ENCODE data around the gene ACYP2. TPM values are rescaled to one million over a fixed set of nuclear protein-coding genes. Genes with fewer than 3 reads are reported as not detected.
"Not testable (repeated sequence)": the region's sequence is repeated elsewhere in the genome, so short reads cannot be mapped to it uniquely, and the experiment has no call there.

The ACYP2 gene
- total RNA-seq, 1 donor, result 19.4 TPM

DNA sequence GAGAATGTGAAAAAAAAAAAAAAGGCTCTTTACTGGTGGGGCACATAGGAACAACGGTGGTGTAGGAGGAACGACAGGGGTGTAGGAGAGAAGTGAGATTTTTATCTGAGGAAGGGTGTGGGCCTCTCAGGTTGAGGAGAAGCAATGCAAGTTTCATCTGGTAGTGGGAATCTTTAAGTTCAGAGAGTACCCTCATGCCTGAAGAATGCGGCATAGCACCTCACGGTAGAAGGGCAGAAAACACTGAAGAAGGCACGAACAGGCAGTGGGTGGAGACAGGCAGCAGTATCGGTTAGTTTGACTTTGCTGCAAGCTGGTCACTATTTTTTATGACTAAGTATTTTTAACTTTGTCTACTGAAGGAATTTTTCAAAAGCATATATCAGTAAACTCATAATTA, 192.8 kb downstream of the ACYP2 start:
- no peak for DNase-seq (ENCODE audit: low read depth in 2 of 3, low spot score in 2 of 3)

DNA sequence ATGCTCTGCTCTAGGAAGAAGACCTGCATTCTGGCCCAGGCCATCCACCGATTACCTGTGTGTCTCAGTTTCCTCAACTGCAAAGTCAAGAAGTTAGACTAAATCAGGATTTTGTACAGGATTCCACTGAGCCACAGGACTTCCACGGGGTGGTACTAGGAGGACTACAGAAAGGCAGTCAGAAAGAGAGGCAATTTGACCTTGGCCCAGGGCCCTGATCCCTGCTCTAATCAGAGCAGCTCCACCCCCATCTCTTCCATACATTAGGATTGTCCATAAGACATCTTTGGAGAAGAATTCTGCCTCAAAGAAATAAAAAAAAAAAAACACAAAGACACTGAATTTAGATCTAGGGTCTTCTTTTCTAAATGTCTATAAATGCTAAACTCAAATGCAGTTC, 193.4 kb downstream of the ACYP2 start:
- DNase-seq (ENCODE audit: low read depth in 2 of 3, low spot score in 2 of 3), result no peak

DNA sequence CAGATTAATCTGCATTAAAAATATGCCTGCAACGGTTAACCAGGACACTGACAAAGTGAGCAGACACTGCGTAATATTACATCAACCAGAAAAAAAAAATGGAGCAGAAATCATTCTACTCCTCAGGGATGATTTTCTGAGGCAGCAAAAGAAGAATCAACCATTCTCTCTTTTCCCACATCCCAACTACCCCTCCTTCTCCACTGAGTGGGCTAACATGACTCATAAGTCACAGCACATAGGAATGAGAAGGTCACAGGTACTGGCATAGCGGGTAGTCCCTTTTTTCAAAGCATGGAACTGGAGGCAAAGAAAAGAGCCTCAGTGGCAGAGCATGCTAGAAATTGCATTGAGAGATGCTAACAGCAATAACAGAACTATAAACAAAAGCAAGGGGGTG, 194.9 kb downstream of the ACYP2 start:
- DNase-seq (ENCODE audit: low read depth in 2 of 3, low spot score in 2 of 3), result no peak

DNA sequence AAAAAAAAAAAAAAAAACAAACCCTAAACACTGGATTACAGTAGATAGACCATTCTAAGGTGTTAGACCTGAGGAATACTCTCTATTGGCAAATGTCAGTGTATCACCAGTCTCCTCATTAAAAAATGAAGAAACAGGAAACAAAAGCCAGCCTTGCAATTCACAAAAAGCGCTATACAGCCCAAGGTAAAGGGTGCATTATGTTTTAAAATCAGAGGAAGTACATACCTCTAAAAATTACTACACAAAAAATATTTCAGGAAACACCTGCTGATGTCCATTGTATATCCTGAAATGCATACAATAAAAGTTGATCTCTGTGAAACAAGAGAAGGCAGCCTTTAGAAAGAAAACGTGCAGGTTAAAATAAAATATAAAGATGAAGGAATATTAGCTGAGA, 195.5 kb downstream of the ACYP2 start:
- peak in 1 of 3 donors; percentile 33 for DNase-seq (ENCODE audit: low read depth in 2 of 3, low spot score in 2 of 3)

DNA sequence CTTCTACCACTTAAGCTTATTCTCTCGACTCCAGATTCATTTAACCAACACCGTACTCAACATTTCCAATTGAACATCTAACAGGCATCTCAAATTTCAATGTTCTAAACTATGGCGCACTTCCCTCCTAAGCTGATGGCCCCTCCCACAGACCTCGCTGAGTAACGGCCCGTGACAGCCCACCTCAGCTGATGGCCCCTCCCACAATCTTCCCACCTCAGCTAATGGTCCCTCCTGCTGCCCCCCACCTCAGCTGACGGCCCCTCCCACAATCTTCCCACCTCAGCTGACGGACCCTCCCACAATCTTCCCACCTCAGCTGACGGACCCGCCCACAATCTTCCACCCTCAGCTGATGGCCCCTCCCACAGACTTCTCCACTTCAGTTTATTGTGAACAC, 197.7 kb downstream of the ACYP2 start:
- no peak for DNase-seq (ENCODE audit: low read depth in 2 of 3, low spot score in 2 of 3)

DNA sequence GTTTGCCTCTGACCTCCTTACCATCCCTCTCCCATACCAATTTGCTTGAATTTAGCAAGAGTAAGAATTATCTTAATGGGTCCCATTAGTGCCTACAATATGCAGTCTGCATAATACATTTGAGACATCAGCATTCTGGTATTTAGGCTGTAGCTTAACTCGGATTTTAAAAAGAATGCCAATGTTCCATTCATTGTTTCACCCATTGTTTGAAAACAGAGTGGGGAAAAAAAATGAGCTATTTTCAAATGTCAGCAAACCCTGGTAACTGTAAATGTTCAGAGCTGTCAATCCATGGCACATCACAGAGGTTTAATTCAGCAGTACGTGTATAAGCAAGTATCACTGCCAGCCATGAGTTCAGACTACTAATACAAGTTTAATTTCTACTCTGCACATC, 202.6 kb downstream of the ACYP2 start:
- DNase-seq (ENCODE audit: low read depth in 2 of 3, low spot score in 2 of 3), result no peak

DNA sequence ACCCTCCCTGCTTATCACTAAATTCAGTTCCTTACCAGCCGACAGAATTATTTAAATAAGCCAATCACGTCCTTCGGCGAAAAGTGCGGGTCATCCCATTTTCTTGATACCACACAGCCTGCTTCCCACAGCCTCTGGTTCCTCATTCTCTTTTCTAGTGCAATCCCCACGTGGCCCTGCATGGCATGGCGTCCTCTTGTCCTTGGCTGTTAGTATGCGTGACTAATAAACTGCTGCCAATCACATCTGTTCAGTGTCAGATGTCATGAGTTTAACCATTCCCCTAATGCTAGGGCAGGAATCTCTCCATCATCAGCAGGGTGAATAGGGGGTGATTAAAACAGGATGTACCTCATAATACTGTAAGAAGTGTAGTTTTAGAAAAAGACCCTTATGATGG, 203.4 kb downstream of the ACYP2 start:
- no peak for DNase-seq (ENCODE audit: low read depth in 2 of 3, low spot score in 2 of 3)

DNA sequence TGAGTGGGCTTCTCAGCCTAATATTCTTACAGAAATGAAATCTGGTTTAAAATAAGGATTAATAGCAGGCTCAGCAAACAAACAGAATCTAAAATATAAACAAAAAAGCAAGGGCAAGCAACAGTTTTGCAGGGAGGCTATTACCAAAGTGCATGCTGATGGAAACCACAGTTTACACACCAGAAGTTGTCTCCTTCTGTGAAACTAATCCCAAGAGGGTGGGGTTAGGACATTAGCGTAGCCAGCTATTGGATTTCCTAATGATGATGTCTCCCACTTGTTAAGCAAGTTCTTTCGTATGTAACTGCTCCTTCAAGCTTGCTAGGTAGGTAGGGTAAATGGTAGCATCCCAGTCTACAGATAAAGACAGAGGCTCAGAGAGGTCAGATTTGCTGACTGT, 205.6 kb downstream of the ACYP2 start:
- DNase-seq (ENCODE audit: low read depth in 2 of 3, low spot score in 2 of 3), result no peak

DNA sequence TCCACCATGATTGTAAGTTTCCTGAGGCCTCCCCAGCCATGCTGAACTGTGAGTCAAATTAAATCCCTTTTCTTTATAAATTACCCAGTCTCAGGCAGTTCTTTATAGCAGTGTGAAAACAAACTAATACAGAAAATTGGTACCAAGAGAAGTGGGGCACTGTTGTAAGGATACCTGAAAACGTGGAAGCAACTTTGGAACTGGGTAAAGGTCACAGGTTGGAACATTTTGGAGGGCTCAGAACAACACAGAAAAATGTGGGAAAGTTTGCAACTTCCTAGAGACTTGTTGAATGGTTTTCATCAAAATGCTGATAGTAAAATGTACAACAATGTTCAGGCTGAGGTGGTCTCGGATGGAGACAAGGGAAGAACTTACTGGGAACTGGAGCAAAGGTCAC, 209.1 kb downstream of the ACYP2 start:
- DNase-seq (ENCODE audit: low read depth in 2 of 3, low spot score in 2 of 3), result not testable (repeated sequence)

DNA sequence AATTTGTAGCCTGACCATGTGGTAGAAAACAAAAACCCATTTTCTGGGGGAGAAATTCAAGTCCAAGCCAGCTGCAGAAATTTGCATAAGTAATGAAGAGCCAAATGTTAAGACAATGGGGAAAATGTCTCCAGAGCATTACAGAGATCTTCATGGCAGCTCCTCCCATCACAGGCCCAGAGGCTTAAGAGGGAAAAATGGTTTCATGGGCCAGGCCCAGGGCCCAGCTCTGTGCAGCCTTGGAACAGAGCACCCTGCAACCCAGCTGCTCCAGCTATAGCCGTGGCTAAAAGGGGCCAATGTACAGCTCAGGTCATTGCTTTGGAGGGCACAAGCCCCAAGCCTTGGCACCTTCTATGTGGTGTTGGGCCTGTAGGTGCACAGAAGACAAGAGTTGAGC, 209.7 kb downstream of the ACYP2 start:
- no peak for DNase-seq (ENCODE audit: low read depth in 2 of 3, low spot score in 2 of 3)

DNA sequence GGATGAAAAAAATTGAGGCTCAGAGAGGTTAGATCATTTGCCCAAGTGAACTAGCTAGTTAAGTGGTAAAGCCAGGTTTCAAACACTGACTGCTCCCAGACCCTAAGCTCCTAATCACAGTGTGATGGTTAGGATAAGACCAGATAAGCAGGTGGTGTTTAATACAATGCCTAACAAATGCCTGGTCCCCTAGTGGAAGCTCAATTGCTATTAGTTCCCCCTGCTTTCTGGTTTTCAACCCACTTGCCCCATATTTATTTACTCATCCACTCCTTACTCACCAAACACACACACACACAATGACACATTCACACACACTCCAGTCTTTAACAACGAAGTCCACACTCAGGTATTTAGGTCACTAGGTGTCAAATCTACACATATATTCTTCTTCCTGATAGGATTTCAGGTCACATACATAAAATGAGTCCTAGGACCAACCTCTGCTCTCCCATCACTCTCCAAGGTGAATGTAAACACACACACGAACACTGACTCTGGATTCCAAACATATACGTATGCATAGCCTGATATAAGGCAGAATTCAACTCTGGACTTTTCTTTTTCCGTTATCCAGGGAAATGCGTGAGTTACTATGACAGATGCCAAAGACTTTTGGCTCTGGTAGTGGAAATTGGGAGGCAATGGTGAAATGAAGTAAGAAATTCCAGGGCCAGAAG, 214.2 kb downstream of the ACYP2 start:
- peak in 1 of 3 donors; percentile 6 for DNase-seq (ENCODE audit: low read depth in 2 of 3, low spot score in 2 of 3)

DNA sequence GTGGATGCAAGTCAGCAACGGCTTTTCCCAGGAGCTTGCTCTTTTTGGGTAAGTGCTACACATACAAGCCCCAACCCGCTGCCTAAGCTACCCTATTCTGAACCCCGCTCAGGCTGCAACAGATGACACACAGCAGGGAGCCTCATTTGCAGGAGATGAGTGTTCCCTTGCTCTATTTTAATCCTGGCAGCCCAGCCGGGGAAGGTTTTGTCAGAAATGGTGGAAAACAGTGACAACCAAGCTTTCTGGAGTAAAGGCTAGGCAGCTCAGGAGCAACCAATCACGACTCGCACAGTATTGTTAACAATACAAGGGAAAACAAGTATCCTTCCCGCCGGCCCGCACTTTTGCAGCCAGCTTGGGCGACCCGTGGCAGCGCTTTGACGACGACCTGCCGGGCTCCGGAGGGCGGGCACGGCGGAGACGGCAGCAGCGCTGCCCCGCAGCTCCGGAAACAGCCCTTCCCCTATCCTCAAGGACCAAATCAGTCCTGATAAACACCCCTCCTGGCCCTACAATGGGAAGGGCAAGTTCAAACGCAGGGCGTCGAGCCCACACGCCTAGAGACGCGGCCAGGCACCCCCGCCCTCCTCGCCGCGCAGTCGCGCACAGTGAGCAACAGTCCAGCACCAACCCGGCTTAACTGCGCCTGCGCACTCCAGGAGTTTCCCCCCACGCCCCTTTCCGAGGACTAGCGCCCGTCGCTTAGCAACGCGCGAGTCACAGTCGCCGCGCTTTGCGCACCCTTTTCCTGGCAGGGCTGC, 214.9 kb downstream of the ACYP2 start:
- DNase-seq (ENCODE audit: low read depth in 2 of 3, low spot score in 2 of 3), result peak; percentile 63 to 96 (median 92)

DNA sequence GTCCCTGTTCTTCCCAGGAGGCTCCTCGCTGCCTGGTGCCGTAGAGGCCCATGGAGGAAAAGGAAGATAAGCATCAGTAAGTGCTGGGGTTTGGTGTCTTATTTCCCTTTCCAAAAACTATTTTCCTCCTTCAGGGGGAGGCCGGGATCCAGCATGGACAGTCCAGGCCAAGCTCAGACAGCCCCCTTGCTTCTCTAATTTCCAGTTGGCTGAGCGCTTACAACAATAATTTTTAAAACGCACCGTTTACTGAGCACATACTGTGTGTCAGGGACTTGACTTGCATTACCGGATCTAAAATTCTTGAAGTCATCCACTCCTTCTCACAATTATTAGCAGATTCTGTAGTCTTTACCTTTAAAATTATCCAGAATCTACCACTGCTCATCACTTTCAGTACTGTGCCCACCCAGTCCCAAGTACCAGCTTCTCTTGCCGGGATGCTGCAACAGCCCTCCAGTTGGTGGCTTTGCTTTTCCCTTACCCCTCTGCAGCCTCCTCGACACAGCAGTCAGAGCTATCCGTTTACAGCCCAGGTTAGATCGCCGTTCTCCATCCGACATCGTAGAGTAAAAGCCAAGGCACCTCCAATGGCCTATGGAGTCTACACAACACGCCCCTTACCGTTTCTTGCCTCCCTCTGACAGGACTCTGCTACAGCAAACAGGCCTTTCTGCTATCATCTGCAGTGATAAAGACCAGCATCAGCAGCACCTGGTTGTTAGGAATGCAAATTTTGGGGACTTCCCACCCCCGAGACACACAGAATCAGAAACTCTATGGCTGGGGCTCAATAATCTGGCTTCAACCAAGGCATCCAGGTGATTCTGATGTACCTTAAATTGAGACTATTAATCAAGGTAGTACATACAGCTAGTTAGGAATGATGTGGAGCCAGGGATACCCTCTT, 215.8 kb downstream of the ACYP2 start:
- DNase-seq (ENCODE audit: low read depth in 2 of 3, low spot score in 2 of 3), result no peak

DNA sequence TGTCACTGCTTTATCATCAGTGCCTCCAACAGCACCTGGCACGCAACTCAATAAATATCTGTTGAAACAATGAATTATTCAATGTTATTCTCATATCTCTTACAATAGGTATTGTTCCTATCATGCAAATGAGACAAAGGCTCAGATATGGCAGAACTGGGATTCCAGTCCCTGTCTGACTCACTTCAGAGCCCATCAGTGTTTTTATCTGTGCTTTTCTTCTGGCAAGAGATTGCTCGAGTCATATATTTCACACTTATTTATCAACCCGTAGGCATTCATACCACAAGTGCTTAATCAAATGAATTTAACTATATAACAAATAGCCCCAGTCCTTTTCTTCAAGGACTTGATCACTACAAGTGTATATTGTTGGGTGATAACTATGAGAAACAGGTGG, 217.0 kb downstream of the ACYP2 start:
- no peak for DNase-seq (ENCODE audit: low read depth in 2 of 3, low spot score in 2 of 3)

DNA sequence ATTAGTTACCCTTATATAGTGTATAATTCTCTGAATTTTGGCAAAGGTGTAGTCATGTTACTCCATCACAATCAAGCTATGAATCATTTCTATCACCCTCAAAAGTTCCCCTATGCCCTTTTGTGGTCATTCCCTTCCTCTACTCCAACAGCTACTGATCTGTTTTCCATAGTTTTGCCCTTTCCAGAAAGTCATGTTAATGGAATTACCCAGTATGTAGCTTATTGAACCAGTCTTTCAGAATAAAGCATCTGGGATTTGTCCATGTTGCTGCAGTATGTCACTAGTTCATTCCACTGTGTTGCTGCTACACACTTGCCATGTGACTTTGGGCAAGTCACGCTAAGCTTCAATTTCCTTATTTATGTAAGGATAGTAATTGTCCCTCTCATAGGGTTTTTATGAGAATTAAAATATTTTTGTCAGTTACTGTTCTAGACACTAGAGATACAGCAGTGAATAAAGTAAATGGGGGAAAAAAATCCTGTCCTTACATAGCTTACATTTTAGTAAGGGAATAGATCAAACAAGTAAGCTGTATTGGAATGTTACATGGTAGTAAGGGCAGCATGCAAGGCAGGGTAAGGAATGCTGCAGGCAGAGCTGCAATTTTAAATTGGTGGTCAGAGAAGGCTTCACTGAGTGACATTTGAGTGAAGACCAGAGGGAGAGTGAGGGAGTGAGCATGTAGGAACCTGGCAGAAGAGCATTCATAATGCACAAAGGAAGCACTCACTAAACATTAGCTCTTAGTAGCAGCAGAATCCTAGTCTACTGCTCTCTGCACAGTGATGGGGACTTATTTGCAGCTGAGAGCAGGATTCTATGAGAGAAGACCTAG, 220.9 kb downstream of the ACYP2 start:
- DNase-seq (ENCODE audit: low read depth in 2 of 3, low spot score in 2 of 3), result no peak

DNA sequence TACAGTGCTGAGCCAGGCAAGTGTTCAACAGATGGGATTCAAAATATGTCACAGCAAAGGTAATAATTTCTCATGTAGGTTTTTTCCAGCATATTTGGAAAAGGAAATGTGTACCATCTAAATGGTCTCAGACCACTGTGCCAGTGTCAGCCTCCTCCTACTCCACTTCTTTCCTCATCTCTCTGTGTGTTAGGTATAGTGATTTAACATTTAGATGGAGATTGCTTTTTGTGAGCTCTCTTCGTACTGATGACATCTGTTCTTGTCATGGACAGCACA, 221.5 kb downstream of the ACYP2 start:
- DNase-seq (ENCODE audit: low read depth in 2 of 3, low spot score in 2 of 3), result no peak

DNA sequence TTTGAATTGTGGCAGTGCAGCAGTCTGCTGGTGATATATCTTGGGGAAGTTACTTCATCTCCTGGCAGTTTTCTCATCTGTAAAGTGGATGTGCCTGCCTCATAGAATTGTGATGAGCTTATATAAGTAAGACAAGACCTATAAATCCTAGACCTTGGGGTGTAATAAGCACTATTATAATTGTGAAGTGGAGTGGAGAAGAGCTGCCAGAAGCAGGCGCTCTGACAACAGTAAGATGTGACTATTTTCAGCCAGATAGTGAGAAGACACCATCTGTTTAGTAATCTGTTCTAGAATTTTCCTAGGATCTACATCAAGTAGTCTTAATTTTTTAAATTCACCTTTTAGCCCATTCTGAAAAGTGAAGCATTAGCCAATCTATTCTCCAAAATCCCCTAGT, 226.2 kb downstream of the ACYP2 start:
- DNase-seq (ENCODE audit: low read depth in 2 of 3, low spot score in 2 of 3), result no peak

DNA sequence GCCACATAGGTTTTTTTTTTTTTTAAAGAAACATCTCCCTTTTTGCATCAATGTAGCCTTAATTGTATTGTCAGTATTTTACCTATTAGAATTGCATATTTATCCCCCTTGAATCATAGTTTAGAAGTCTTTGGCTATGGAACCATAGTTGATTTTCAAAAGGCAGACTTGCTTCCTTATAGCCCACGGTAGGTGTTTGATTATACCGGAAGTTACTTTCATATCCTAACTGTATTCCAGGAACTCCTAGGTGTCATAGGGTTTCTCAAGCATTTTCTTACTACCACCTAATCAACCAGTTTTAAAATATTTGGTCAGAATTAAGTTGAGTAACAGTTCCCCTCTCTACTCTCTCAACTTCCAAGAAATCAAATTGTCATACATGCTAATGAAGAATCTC, 227.2 kb downstream of the ACYP2 start:
- no peak for DNase-seq (ENCODE audit: low read depth in 2 of 3, low spot score in 2 of 3)

DNA sequence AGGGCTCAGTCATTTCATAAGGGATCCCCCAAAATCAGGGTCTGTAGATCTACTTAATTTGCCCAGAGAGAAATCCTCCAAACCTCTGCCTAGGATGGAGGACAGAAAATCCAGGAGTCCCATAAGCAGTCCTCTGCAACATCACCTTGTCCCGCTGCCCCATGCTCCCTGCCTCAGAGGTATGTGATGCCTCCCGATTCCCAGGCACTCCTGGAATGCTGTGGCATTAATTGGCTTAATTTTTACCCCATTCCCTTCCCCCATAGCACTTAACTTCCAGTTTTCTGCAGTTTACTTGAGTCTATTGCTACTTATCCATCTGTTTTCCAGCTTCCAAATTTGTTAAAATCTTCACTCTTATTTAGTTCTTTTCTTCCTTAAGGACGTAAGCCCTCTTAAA, 232.2 kb downstream of the ACYP2 start:
- no peak for DNase-seq (ENCODE audit: low read depth in 2 of 3, low spot score in 2 of 3)

DNA sequence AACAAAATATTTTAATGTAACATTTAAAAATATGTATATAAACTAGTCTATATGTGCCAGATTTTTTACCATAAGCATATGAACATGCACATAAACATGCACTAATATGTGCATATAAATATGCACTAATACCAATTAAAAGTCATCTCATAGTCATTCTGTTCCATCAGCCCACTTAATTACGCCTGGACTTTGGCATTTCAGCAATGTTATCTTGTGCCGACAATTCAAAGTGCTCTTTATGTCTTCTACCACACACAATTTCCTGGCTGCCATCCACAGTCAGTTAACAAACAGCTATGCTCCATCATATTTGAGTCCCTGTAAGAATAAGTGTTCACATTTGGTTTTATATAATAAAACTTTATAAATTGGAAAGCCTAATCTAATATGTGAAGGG, 233.2 kb downstream of the ACYP2 start:
- DNase-seq (ENCODE audit: low read depth in 2 of 3, low spot score in 2 of 3), result no peak

DNA sequence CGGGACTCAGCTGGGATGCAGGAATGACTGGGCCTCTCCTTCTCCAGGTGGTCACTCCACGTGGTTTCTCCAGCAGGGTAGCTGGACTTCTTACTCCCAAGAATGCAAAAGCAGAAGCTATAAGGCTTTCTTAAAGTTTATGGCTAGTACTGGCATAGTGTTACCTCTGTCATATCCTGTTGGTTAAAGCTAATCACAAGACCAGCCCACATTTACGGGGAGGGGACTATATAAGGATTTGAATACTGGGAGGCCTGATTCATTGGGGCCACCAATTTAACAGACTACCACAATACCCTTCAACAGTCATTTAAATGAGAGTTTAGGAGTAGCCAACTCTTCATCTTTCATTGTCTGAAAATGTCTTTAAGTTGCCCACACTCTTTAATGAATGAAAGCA, 235.0 kb downstream of the ACYP2 start:
- peak in 2 of 3 donors; percentile 26 to 50 for DNase-seq (ENCODE audit: low read depth in 2 of 3, low spot score in 2 of 3)
